ENCODE measurements around the gene CNTF. TPM values are rescaled to one million over a fixed set of nuclear protein-coding genes. Genes with fewer than 3 reads are reported as not detected.
A peak's percentile ranks its signal among the peaks of the same experiment; 100 is the strongest.

Gene CNTF
- total RNA-seq, 1 experiment from 2014 or later, result 2.9 TPM

DNA sequence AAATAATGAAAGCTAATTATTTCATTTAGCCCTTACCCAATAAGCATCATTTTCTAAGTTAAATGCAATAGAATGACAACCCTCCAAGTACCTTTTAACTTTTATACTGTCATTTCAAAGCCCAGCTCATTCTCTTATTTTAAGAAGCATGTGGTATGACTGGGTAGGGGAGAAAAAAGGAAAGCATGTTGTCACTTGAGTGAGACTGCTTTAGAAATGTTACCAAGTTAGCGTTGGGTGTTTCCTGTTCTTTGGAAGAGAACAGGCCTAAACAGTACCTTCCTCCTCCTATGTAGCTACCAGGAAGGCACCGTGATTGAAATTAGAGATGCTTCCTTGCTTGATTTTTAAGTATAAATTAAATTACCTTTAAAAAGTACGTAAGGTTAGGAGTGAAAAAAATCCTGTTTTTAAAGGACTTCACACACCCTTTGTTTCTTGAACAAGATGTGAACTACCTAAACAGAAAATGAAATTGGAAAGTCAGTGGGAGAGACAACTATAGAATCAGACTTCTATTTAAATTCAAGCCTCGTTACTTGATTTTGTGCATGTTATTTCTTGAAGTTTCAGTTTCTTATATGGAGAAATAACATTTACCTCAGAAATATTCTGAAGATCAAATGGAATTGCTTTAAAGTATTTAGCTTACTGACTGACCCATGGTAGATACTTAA is 741 bp upstream of the CNTF start:
- Mint-ChIP-seq H3K27ac (ENCODE audit: low read depth, unreplicated experiment) (peak overlapping the region; percentile 54), H3K9me3 (ENCODE audit: unreplicated experiment) (no peaks in the 10 kb centered on the region), H3K27me3 (ENCODE audit: insufficient read depth, unreplicated experiment) (no peaks in the 10 kb centered on the region), H3K36me3 (ENCODE audit: insufficient read depth, unreplicated experiment) (peaks cover 68% of the 10 kb centered on the region), H3K4me3 (ENCODE audit: unreplicated experiment) (no peak overlapping the region), H3K4me1 (ENCODE audit: insufficient read depth, unreplicated experiment) (peaks cover 28% of the 10 kb centered on the region)
- DNase-seq (ENCODE audit: unreplicated experiment), result no peak
- TF ChIP-seq, protein P1, sequence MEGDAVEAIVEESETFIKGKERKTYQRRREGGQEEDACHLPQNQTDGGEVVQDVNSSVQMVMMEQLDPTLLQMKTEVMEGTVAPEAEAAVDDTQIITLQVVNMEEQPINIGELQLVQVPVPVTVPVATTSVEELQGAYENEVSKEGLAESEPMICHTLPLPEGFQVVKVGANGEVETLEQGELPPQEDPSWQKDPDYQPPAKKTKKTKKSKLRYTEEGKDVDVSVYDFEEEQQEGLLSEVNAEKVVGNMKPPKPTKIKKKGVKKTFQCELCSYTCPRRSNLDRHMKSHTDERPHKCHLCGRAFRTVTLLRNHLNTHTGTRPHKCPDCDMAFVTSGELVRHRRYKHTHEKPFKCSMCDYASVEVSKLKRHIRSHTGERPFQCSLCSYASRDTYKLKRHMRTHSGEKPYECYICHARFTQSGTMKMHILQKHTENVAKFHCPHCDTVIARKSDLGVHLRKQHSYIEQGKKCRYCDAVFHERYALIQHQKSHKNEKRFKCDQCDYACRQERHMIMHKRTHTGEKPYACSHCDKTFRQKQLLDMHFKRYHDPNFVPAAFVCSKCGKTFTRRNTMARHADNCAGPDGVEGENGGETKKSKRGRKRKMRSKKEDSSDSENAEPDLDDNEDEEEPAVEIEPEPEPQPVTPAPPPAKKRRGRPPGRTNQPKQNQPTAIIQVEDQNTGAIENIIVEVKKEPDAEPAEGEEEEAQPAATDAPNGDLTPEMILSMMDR (IDR thresholded peaks at IDR 0.05; ENCODE audit: unreplicated experiment), result no peak
- no TSS peak for BruUV-seq (replicated peaks)
- ChIA-PET CTCF (interaction anchor here (0.5 to 1.3 kb wide), 5 partner anchors 16 to 514 kb away, joined by 3 to 5 read pairs (median 4); no protein-coding TSS in a partner anchor), POLR2A (no interaction called here)
- intact Hi-C loops (cut with micrococcal nuclease), result no loop called here

DNA sequence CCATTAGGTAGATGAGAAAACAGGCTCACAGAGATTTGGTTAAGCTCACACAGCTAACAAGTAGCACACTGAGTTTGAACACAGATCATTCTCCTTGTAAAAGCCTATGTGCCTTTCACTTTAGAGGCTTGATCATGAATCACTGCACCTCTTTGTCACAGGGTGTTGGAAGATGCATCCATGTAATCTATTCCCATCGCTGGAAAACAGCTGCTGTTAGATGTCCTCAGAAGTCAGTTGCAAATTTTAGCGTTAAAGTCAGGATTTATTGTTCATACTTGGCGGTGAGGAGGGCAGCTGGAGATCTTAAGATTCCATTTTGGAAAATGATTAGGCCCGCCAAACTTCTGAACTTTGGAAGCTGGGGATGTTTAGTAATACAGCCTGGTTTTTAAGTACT is 2.6 kb downstream of the CNTF start:
- POLR2A ChIA-PET, result interaction anchor here (0.5 to 7.1 kb wide), 3 partner anchors 15 to 1294 kb away, joined by 3 to 89 read pairs (median 4); partner anchors contain the start of gene LPXN
- Mint-ChIP-seq H3K4me3 (ENCODE audit: unreplicated experiment) (no peak overlapping the region), H3K36me3 (ENCODE audit: insufficient read depth, unreplicated experiment) (peaks cover 42% of the 10 kb centered on the region), H3K27ac (ENCODE audit: low read depth, unreplicated experiment) (peak overlapping the region; percentile 7), H3K9me3 (ENCODE audit: unreplicated experiment) (no peaks in the 10 kb centered on the region), H3K4me1 (ENCODE audit: insufficient read depth, unreplicated experiment) (peaks cover 31% of the 10 kb centered on the region), H3K27me3 (ENCODE audit: insufficient read depth, unreplicated experiment) (no peaks in the 10 kb centered on the region)
- BruUV-seq (replicated peaks), result no TSS peak
- CTCF ChIA-PET, result interaction anchor here (0.5 to 1.8 kb wide), 3 partner anchors 21 to 1098 kb away, joined by 3 to 9 read pairs (median 3); no protein-coding TSS in a partner anchor
- no peak for DNase-seq (ENCODE audit: unreplicated experiment)
- TF ChIP-seq, protein P1 (IDR thresholded peaks at IDR 0.05; ENCODE audit: unreplicated experiment), result no peak
- intact Hi-C loops (cut with micrococcal nuclease), result no loop called here

DNA sequence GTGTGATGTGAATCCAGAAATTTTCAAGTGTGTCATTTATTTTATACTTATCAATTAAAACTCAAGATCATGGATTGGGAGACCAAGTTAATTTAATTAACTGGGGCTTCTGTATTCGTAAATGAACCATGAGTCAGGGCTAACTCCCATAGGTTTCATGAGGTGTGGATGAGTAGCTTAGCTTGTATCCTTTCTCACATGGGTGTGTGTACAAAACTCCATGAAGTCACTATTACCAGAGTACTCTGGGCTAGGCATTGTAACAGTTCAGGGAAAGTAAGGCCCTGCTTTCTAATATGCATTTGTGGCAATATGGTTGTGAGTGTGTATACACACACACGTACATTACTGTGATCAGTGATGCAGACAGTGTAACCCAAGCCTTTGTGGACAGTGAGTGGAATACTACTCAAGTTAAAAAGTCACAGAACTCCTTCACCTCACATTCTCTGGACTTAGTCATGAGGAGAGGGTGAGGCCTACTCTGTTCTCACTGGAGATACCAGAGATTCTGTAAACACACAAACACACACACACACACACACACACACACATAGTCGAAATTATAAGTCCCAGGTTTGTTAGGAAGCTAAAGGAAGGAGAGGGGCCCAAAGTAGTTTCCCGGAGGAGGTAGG is 3.5 kb downstream of the CNTF start:
- no peak for DNase-seq (ENCODE audit: unreplicated experiment)
- intact Hi-C loops (cut with micrococcal nuclease), result loop anchor here (2.0 kb wide), 1 partner anchor 47 kb away; the partner anchor contains the start of gene ZFP91
- Mint-ChIP-seq H3K9me3 (ENCODE audit: unreplicated experiment) (no peaks in the 10 kb centered on the region), H3K36me3 (ENCODE audit: insufficient read depth, unreplicated experiment) (peaks cover 37% of the 10 kb centered on the region), H3K4me3 (ENCODE audit: unreplicated experiment) (no peak overlapping the region), H3K4me1 (ENCODE audit: insufficient read depth, unreplicated experiment) (peaks cover 28% of the 10 kb centered on the region), H3K27ac (ENCODE audit: low read depth, unreplicated experiment) (peak overlapping the region; percentile 90), H3K27me3 (ENCODE audit: insufficient read depth, unreplicated experiment) (no peaks in the 10 kb centered on the region)
- no TSS peak for BruUV-seq (replicated peaks)
- ChIA-PET CTCF (interaction anchor here (1.0 to 5.1 kb wide), 6 partner anchors 8 to 163 kb away, joined by 3 to 41 read pairs (median 8); partner anchors contain the start of gene LPXN), POLR2A (interaction anchor here (0.8 to 7.1 kb wide), 8 partner anchors 17 to 50 kb away, joined by 3 to 89 read pairs (median 4); partner anchors contain the start of gene LPXN)
- TF ChIP-seq, protein P1 (IDR thresholded peaks at IDR 0.05; ENCODE audit: unreplicated experiment), result no peak

DNA sequence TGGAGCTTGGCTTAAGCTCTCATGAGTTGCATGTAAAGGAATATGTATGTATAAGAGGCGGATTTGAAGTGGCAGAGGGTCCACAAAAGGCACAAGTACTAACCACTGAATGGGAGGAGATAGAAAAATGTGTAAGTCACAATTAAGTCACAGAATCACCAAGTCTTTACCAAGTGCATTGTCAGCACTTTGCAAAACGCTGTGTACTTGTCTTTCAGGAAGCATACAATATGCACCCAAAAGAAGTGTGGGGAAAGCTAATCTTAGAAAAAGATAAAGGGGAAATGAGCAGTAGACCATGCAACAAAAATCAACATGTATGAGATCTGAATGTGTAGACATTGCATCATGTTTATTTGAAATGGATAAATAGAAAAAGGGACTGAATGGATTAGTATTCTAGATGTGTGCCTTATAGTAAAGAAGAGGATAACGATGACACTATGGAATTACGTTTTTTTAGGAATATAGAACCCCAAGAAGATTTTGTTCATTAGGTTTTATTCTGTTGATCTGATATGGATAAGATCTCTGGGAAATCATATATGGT is 4.5 kb downstream of the CNTF start:
- DNase-seq (ENCODE audit: unreplicated experiment), result no peak
- Mint-ChIP-seq H3K4me3 (ENCODE audit: unreplicated experiment) (no peak overlapping the region), H3K9me3 (ENCODE audit: unreplicated experiment) (no peaks in the 10 kb centered on the region), H3K36me3 (ENCODE audit: insufficient read depth, unreplicated experiment) (peaks cover 35% of the 10 kb centered on the region), H3K27me3 (ENCODE audit: insufficient read depth, unreplicated experiment) (no peaks in the 10 kb centered on the region), H3K27ac (ENCODE audit: low read depth, unreplicated experiment) (peak overlapping the region; percentile 90), H3K4me1 (ENCODE audit: insufficient read depth, unreplicated experiment) (peaks cover 28% of the 10 kb centered on the region)
- no TSS peak for BruUV-seq (replicated peaks)
- intact Hi-C loops (cut with micrococcal nuclease), result loop anchor here (2.0 kb wide), 1 partner anchor 48 kb away; the partner anchor contains the start of gene ZFP91
- TF ChIP-seq, protein P1 (IDR thresholded peaks at IDR 0.05; ENCODE audit: unreplicated experiment), result no peak
- POLR2A ChIA-PET, result interaction anchor here (0.7 to 7.1 kb wide), 14 partner anchors 8 to 846 kb away, joined by 3 to 89 read pairs (median 4); partner anchors contain the start of gene LPXN
- CTCF ChIA-PET, result interaction anchor here (0.7 to 5.1 kb wide), 9 partner anchors 9 to 870 kb away, joined by 3 to 41 read pairs (median 5); partner anchors contain the start of gene LPXN

All from MCF 10A (cell line).